A549 (cell line): ENCODE data around the gene NPC1L1. TPM values are rescaled to one million over a fixed set of nuclear protein-coding genes. Genes with fewer than 3 reads are reported as not detected.

Experiments used
- ATOH8 ChIP-seq: fragments of 250-450 bp; sonication (Bioruptor Pico); IDR thresholded peaks from 2 replicates; pipeline ENCODE4 v1.5.0; 2020; ENCODE audit warnings: low read depth, mild to moderate bottlenecking, moderate library complexity
- BCL3 ChIP-seq: fragments of >200 bp; sonication (Bioruptor Twin); formaldehyde crosslinking; IDR thresholded peaks from 3 replicates; pipeline ENCODE4 v1.6.1; 2016
- BHLHE40 ChIP-seq: IDR thresholded peaks from 2 replicates; pipeline ENCODE4 v1.6.1; 2012; ENCODE audit warnings: low read depth, low read length, inconsistent platforms
- CBX2 ChIP-seq: fragments of 200-600 bp; sonication (generic); IDR thresholded peaks from 2 replicates; pipeline ENCODE4 v1.6.1; 2016; ENCODE audit warnings: low read depth, mild to moderate bottlenecking, borderline replicate concordance
- CBX8 ChIP-seq: fragments of 200-600 bp; sonication (generic); IDR thresholded peaks from 2 replicates; pipeline ENCODE4 v1.6.1; 2016
- CEBPB ChIP-seq, 2 experiments: fragments of >200 bp in 1 of 2; sonication (Bioruptor Twin) in 1 of 2; formaldehyde crosslinking in 1 of 2; IDR thresholded peaks; 2 replicates each; pipeline ENCODE4 v1.6.1; 2012 to 2016
- CHD2 ChIP-seq: fragments of 150-350 bp; IDR thresholded peaks from 2 replicates; pipeline ENCODE4 v1.6.1; 2014; ENCODE audit warnings: low read length; ENCODE audit not compliant: partially characterized antibody
- CHD4 ChIP-seq: fragments of 200-600 bp; sonication (generic); IDR thresholded peaks from 2 replicates; pipeline ENCODE4 v1.6.1; 2016; ENCODE audit warnings: antibody characterized with exemption, mild to moderate bottlenecking, borderline replicate concordance
- CTCF ChIP-seq: fragments of >200 bp; sonication (Bioruptor Twin); formaldehyde crosslinking; IDR thresholded peaks from 3 replicates; pipeline ENCODE4 v1.5.1; 2016
- E2F6 ChIP-seq: IDR thresholded peaks from 2 replicates; pipeline ENCODE4 v1.6.1; 2012; ENCODE audit warnings: low read depth, borderline replicate concordance
- EHF ChIP-seq: fragments of 250-450 bp; sonication (Bioruptor Pico); IDR thresholded peaks from 2 replicates; pipeline ENCODE4 v1.5.0; 2020; ENCODE audit warnings: mild to moderate bottlenecking
- ESRRA ChIP-seq: fragments of 150-350 bp; IDR thresholded peaks from 2 replicates; pipeline ENCODE4 v1.6.1; 2014; ENCODE audit warnings: mild to moderate bottlenecking, low read length, borderline replicate concordance
- FOSL2 ChIP-seq, 2 experiments: fragments of 450-650 bp in 1 of 2; fragments of >200 bp in 1 of 2; sonication (Bioruptor Twin) in 1 of 2; formaldehyde crosslinking; IDR thresholded peaks; 2 replicates each; pipeline versions ENCODE4 v1.5.0 to v1.6.1; 2016 to 2020; ENCODE audit warnings: mild to moderate bottlenecking in 1 of 2, moderate library complexity in 1 of 2
- FOXS1 ChIP-seq: fragments of 250-450 bp; sonication (Bioruptor Pico); IDR thresholded peaks from 2 replicates; pipeline ENCODE4 v1.5.0; 2020; ENCODE audit warnings: mild to moderate bottlenecking, moderate library complexity
- GATA3 ChIP-seq: IDR thresholded peaks from 2 replicates; pipeline ENCODE4 v1.6.1; 2012; ENCODE audit warnings: borderline replicate concordance
- HES2 ChIP-seq: fragments of >200 bp; sonication (Bioruptor Twin); formaldehyde crosslinking; IDR thresholded peaks from 2 replicates; pipeline ENCODE4 v1.6.1; 2016
- HEYL ChIP-seq: fragments of 250-450 bp; sonication (Bioruptor Pico); IDR thresholded peaks from 2 replicates; pipeline ENCODE4 v1.8.0; 2021; ENCODE audit warnings: mild to moderate bottlenecking, moderate library complexity
- HOXA7 ChIP-seq: fragments of 250-450 bp; sonication (Bioruptor Pico); IDR thresholded peaks from 2 replicates; pipeline ENCODE4 v1.5.0; 2020; ENCODE audit warnings: mild to moderate bottlenecking, moderate library complexity
- HOXB5 ChIP-seq: fragments of 250-450 bp; sonication (Bioruptor Pico); IDR thresholded peaks from 2 replicates; pipeline ENCODE4 v1.5.0; 2020; ENCODE audit warnings: mild to moderate bottlenecking, moderate library complexity
- JUN ChIP-seq, 2 experiments: fragments of >200 bp; sonication (Bioruptor Twin); formaldehyde crosslinking; IDR thresholded peaks; 2 replicates in 1 of 2; 3 replicates in 1 of 2; pipeline ENCODE4 v1.6.1; 2016 to 2017
- JUNB ChIP-seq: fragments of >200 bp; sonication (Bioruptor Twin); formaldehyde crosslinking; IDR thresholded peaks from 2 replicates; pipeline ENCODE4 v1.6.1; 2016
- KDM5A ChIP-seq: fragments of 200-600 bp; sonication (generic); IDR thresholded peaks from 2 replicates; pipeline ENCODE4 v1.6.1; 2016; ENCODE audit warnings: antibody characterized with exemption, mild to moderate bottlenecking
- MAFK ChIP-seq: fragments of 450-650 bp; IDR thresholded peaks from 2 replicates; pipeline ENCODE4 v1.6.1; 2014; ENCODE audit not compliant: partially characterized antibody
- MAX ChIP-seq: IDR thresholded peaks from 2 replicates; pipeline ENCODE4 v1.6.1; 2012
- MAZ ChIP-seq: fragments of 150-350 bp; IDR thresholded peaks from 2 replicates; pipeline ENCODE4 v1.6.1; 2014; ENCODE audit warnings: antibody characterized with exemption, low read depth, low read length, borderline replicate concordance
- NFE2L2 ChIP-seq: fragments of 150-350 bp; conservative IDR thresholded peaks from 2 replicates; pipeline ENCODE4 v1.6.1; 2014; ENCODE audit warnings: low read length
- NR3C1 ChIP-seq: fragments of >200 bp; sonication (Bioruptor Twin); formaldehyde crosslinking; IDR thresholded peaks from 3 replicates; pipeline ENCODE4 v1.6.1; 2017
- POLR2AphosphoS2 ChIP-seq: conservative IDR thresholded peaks from 2 replicates; pipeline ENCODE4 v1.6.1; 2012; ENCODE audit warnings: low read length, improper control_type of control experiment, inconsistent platforms
- RAD21 ChIP-seq, 2 experiments: fragments of >200 bp in 1 of 2; sonication (Bioruptor Twin) in 1 of 2; formaldehyde crosslinking in 1 of 2; IDR thresholded peaks in 1 of 2; conservative IDR thresholded peaks in 1 of 2; 2 replicates in 1 of 2; 3 replicates in 1 of 2; pipeline ENCODE4 v1.6.1; 2012 to 2018; ENCODE audit warnings: inconsistent platforms in 1 of 2
- RARB ChIP-seq: fragments of 250-450 bp; sonication (Bioruptor Pico); IDR thresholded peaks from 2 replicates; pipeline ENCODE4 v1.8.0; 2021; ENCODE audit warnings: mild to moderate bottlenecking, moderate library complexity
- RCOR1 ChIP-seq: fragments of 150-350 bp; IDR thresholded peaks from 2 replicates; pipeline ENCODE4 v1.6.1; 2014; ENCODE audit warnings: antibody characterized with exemption, low read length, low read depth
- RFX5 ChIP-seq: fragments of 450-650 bp; IDR thresholded peaks from 2 replicates; pipeline ENCODE4 v1.7.1; 2014; ENCODE audit warnings: antibody characterized with exemption, mild to moderate bottlenecking, moderate library complexity
- RNF2 ChIP-seq: fragments of 200-600 bp; sonication (generic); IDR thresholded peaks from 2 replicates; pipeline ENCODE4 v1.6.1; 2016; ENCODE audit warnings: low read depth, mild to moderate bottlenecking, antibody characterized with exemption, moderate library complexity, borderline replicate concordance
- TFCP2L1 ChIP-seq: fragments of 250-450 bp; sonication (Bioruptor Pico); IDR thresholded peaks from 2 replicates; pipeline ENCODE4 v1.5.0; 2021; ENCODE audit warnings: mild to moderate bottlenecking
- TP53 ChIP-seq: fragments of 250-450 bp; sonication (Bioruptor Pico); IDR thresholded peaks from 2 replicates; pipeline ENCODE4 v1.5.0; 2021; ENCODE audit warnings: mild to moderate bottlenecking, moderate library complexity
- USF2 ChIP-seq: fragments of 450-650 bp; IDR thresholded peaks from 2 replicates; pipeline ENCODE4 v1.6.1; 2014; ENCODE audit warnings: antibody characterized with exemption
- ZFP36 ChIP-seq: fragments of 450-650 bp; IDR thresholded peaks from 2 replicates; pipeline ENCODE4 v1.6.1; 2014; ENCODE audit warnings: borderline replicate concordance; ENCODE audit not compliant: partially characterized antibody
- ZNF302 ChIP-seq: fragments of 250-450 bp; sonication (Bioruptor Pico); IDR thresholded peaks from 2 replicates; pipeline ENCODE4 v1.9.0; 2021; ENCODE audit warnings: inconsistent platforms, mild to moderate bottlenecking, moderate library complexity
- ZSCAN20 ChIP-seq: fragments of 250-450 bp; sonication (Bioruptor Pico); IDR thresholded peaks from 2 replicates; pipeline ENCODE4 v1.8.0; 2022; ENCODE audit warnings: mild to moderate bottlenecking, moderate library complexity
- polyA plus RNA-seq, 4 experiments: library from polyadenylated mRNA; depleted of rRNA in 3 of 4; stranded (reverse); fragments of >200 nt; fragmentation: RNase III in 1 of 4; extraction: RNeasy Plus Mini Kit Qiagen cat#74134 plus additional on column Dnase treatment in 1 of 4; gene quantifications; 2 replicates in 3 of 4; 3 replicates in 1 of 4; pipeline ENCODE4 v1.2.3, GENCODE V29; 2011 to 2017

The NPC1L1 gene
- polyA plus RNA-seq, 2 of the 4 experiments (the other 2 are of a cell fraction) = 0.04 to 0.06 TPM

GRCh38 chr7:44573464-44574286, 32.5 kb upstream of the NPC1L1 start, which contains the start of gene DDX56 (continued):
- TF ChIP-seq RAD21 (conservative IDR thresholded peaks at IDR 0.05 in 1 of 2, IDR thresholded peaks at IDR 0.05 in 1 of 2) (no peak), FOSL2 (IDR thresholded peaks at IDR 0.05) (no peak), FOSL2 (CRISPR knock-in tag; IDR thresholded peaks at IDR 0.05) (no peak), CHD2 (peak; percentile 64), BCL3 (no peak; the same call in 1 of the 3 replicates), JUNB (no peak), RNF2 (no peak; the same call in 1 of the 2 replicates), BHLHE40 (no peak), ZFP36 (no peak), RCOR1 (no peak), CEBPB (IDR thresholded peaks at IDR 0.05) (no peak), CTCF (no peak), TFCP2L1 (no peak), ESRRA (no peak), EHF (no peak), NFE2L2 (no peak), CBX8 (no peak), HES2 (no peak), ZSCAN20 (CRISPR knock-in tag) (no peak), TP53 (CRISPR knock-in tag) (no peak), MAZ (no peak), RFX5 (no peak), MAFK (no peak), E2F6 (peak; percentile 96), ATOH8 (CRISPR knock-in tag) (peak; percentile 53; the same call in 1 of the 2 replicates), GATA3 (no peak), KDM5A (peak; percentile 84), ZNF302 (CRISPR knock-in tag) (no peak), HEYL (no peak), CHD4 (no peak), RARB (CRISPR knock-in tag) (no peak), FOXS1 (CRISPR knock-in tag) (no peak), HOXA7 (no peak), MAX (peak; percentile 99), POLR2AphosphoS2 (no peak), JUN (IDR thresholded peaks at IDR 0.05) (peak; percentile 52 to 91; a peak in 3 of 5 replicates), NR3C1 (no peak), USF2 (no peak), HOXB5 (peak; percentile 79; the same call in 1 of the 2 replicates), CBX2 (no peak)
